ENCODE measurements around the gene HNRNPA3.

DNA sequence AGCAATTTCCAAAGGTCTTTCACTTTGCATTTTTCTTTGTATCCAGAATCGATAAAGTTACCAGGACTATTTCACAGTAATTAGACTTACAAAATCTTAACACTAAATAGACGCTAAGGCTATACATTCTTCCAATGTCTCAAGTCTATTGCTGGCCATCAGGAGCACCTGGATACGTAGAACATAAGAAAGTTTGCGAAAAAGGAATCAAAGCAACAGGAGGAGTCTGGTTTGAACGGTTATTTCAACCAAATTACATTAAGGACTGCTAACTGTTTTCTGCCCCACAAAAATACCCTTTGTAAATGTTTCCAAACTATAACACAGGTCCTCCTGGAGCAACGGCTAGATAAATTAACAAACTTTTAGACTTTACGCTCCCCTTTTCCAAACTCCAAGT is 1.4 kb upstream of the HNRNPA3 start:
- no peak for TF ChIP-seq CTCF (IDR thresholded peaks at IDR 0.05)
- no peak for TF ChIP-seq EZH2 (IDR thresholded peaks at IDR 0.05; ENCODE audit: borderline replicate concordance, insufficient read depth, low read depth, low read length, poor library complexity, severe bottlenecking)

All from B cell (primary cell).